ENCODE measurements around the gene ELK3. TPM values are rescaled to one million over a fixed set of nuclear protein-coding genes. Genes with fewer than 3 reads are reported as not detected.

ELK3 gene
- total RNA-seq, 1 donor from 2014 or later, result 41.2 TPM

DNA sequence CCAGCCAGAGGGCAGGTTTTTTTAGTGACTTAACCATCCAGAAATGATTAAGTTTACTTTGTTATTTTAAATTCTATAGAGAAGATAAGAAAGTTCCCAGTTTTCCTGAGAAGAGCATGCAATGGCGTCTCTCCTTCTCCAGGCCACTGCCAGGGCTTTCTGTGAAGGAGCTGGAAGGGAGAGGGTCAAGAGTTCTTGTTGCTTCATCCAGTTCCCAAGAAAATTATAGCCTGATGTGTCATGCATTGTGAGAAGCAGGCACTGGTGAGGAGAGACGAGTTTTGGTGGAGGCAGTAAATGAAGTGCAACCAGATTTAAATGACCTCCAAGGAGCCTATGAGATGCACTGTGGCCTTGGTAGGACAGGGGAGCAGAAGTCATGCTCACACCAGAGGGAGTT lies 14.2 kb downstream of the ELK3 start:
- no peak overlapping the region for H3K4me3 ChIP-seq
- peaks cover 38% of the 10 kb centered on the region for H3K4me1 ChIP-seq
- ATAC-seq, result no peak
- intact Hi-C loops (cut with DNase I), result no loop called here
- TF ChIP-seq, protein P1, sequence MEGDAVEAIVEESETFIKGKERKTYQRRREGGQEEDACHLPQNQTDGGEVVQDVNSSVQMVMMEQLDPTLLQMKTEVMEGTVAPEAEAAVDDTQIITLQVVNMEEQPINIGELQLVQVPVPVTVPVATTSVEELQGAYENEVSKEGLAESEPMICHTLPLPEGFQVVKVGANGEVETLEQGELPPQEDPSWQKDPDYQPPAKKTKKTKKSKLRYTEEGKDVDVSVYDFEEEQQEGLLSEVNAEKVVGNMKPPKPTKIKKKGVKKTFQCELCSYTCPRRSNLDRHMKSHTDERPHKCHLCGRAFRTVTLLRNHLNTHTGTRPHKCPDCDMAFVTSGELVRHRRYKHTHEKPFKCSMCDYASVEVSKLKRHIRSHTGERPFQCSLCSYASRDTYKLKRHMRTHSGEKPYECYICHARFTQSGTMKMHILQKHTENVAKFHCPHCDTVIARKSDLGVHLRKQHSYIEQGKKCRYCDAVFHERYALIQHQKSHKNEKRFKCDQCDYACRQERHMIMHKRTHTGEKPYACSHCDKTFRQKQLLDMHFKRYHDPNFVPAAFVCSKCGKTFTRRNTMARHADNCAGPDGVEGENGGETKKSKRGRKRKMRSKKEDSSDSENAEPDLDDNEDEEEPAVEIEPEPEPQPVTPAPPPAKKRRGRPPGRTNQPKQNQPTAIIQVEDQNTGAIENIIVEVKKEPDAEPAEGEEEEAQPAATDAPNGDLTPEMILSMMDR (IDR thresholded peaks at IDR 0.05), result no peak
- no peaks in the 10 kb centered on the region for H3K9me3 ChIP-seq
- no peaks in the 10 kb centered on the region for H3K27me3 ChIP-seq
- no peak for DNase-seq
- no peaks in the 10 kb centered on the region for H3K36me3 ChIP-seq
- peak overlapping the region; percentile 59 for H3K27ac ChIP-seq

GRCh38 chr12:96208801-96209549 lies 14.8 kb downstream of the ELK3 start:
- peaks cover 4% of the 10 kb centered on the region for H3K36me3 ChIP-seq
- no peaks in the 10 kb centered on the region for H3K9me3 ChIP-seq
- peaks cover 39% of the 10 kb centered on the region for H3K4me1 ChIP-seq
- TF ChIP-seq, protein P1 (IDR thresholded peaks at IDR 0.05), result no peak
- H3K27me3 ChIP-seq, result no peaks in the 10 kb centered on the region
- peak overlapping the region; percentile 59 for H3K27ac ChIP-seq
- intact Hi-C loops (cut with DNase I), result no loop called here
- no peak overlapping the region for H3K4me3 ChIP-seq
- ATAC-seq, result peak; percentile 31
- DNase-seq, result no peak

DNA sequence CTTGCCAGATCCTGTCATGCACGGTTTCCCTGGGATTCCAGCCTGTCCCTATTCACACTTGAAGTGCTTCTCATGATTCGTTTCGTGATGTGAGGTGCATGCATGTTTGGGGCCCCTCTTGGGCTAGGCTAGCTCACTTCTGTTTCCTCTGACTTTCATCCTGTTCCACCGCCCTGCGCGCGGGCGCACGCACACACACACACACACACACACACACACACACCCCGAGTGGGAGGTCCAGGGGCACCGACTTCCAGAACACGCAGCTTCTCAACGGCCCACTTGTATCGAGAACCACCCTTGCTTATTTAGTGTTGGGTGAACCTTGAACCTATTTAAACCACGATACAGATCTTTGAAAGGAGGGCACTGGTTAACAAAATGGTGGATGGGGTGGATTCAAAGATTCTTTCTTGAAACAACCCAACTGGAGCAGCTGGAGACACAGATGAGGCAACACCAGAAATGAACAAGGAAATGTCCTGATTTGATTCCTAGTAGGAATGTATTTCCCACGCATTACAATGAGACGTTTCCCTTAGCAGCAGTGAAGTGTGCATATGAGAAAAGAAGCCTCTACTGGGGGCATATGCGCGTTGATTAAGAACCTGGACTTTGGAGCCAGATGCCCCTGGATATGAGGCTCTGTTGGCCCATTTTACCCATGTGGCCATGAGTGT lies 16.3 kb downstream of the ELK3 start:
- TF ChIP-seq, protein P1 (IDR thresholded peaks at IDR 0.05), result no peak
- H3K4me3 ChIP-seq, result no peak overlapping the region
- intact Hi-C loops (cut with DNase I), result no loop called here
- H3K4me1 ChIP-seq, result peaks cover 48% of the 10 kb centered on the region
- H3K27ac ChIP-seq, result no peak overlapping the region
- peaks cover 7% of the 10 kb centered on the region for H3K36me3 ChIP-seq
- ATAC-seq (peak; percentile 17), DNase-seq (no peak)
- H3K27me3 ChIP-seq, result no peaks in the 10 kb centered on the region
- no peaks in the 10 kb centered on the region for H3K9me3 ChIP-seq

DNA sequence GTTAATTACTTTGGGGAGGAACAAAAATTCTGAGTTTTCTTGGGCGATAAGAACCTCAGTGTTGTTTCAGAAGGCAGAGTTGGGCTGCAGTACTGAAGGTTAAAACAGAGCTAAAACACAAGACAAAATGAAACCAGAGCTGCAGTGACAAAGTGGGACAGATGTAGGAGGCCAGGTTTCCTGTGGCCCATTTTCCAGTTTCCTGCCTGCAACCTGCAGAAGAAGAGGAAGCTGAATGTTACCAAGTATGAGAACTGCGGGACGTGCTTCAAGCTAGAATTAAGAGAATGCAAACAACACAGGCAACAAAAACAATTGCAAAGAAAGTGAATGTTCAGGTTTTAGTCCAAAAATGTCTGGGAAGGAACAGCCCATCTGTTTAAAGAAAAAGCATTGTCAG lies 17.8 kb downstream of the ELK3 start:
- Histone ChIP-seq H3K27me3 (no peaks in the 10 kb centered on the region), H3K9me3 (no peaks in the 10 kb centered on the region), H3K4me3 (no peak overlapping the region), H3K36me3 (peaks cover 7% of the 10 kb centered on the region), H3K4me1 (peaks cover 43% of the 10 kb centered on the region), H3K27ac (peak overlapping the region; percentile 38)
- TF ChIP-seq, protein P1 (IDR thresholded peaks at IDR 0.05), result no peak
- ATAC-seq (no peak), DNase-seq (no peak)
- intact Hi-C loops (cut with DNase I), result no loop called here

DNA sequence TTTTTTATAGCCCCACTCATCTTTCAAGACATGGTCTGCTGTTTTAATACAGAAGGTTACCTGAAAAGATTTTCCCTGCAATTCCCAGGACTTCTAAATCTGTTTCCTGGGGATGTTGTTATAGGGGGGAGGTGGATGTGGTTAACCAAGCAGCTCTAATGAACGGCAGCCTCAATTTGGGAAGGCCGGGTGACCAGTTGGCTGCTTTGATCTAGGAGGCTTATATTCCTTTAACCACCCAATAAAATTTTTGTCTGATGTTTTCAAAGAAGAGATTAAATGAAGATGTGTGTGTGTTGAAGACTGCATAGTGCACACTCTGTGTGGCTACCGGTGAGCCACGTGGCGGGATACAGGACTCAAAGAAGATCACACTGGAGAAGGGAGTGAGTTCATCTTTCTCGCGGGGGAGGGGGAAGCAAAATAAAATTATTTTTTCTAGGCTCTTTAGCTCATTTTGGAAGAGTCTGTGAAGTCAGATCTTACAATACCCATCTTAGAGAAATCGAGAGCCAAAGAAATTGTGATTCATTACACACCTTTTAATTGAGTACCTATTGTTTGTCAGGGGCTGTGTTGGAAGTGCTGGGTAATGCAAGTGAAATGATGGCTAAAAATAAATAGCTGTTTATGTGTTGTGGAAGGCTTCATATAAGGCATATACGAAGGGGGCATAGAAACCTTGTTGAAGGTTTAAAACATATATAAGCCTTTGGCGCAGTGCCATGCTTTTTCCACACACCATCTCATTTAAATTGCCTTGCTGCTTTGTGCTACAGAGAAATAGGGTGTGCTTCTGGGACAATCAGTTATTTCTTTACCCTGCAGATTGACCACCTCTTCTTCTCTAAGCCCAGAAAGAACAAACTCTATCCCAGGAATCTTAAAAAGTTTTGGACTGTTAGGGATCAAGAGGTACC lies 18.5 kb downstream of the ELK3 start:
- no peak overlapping the region for H3K4me3 ChIP-seq
- ATAC-seq (no peak), DNase-seq (no peak)
- H3K27ac ChIP-seq, result no peak overlapping the region
- intact Hi-C loops (cut with DNase I), result no loop called here
- H3K9me3 ChIP-seq, result no peaks in the 10 kb centered on the region
- no peaks in the 10 kb centered on the region for H3K27me3 ChIP-seq
- peaks cover 7% of the 10 kb centered on the region for H3K36me3 ChIP-seq
- H3K4me1 ChIP-seq, result peaks cover 43% of the 10 kb centered on the region
- TF ChIP-seq, protein P1 (IDR thresholded peaks at IDR 0.05), result no peak
